ENCODE results near the gene PIEZO1. TPM values are rescaled to one million over a fixed set of nuclear protein-coding genes. Genes with fewer than 3 reads are reported as not detected.

PIEZO1 gene
- total RNA-seq, 1 donor from 2014 or later, result 37.7 TPM

GRCh38 chr16:88723507-88723887 lies 61.5 kb downstream of the PIEZO1 start:
- no peaks in the 10 kb centered on the region for H3K27me3 Mint-ChIP-seq
- DNase-seq (ENCODE audit: low spot score, unreplicated experiment), result no peak
- H3K9me3 Mint-ChIP-seq (ENCODE audit: low read depth), result no peaks in the 10 kb centered on the region
- TF ChIP-seq CTCF (IDR thresholded peaks at IDR 0.05; ENCODE audit: unreplicated experiment), result no peak
- no peak overlapping the region for H3K4me3 Mint-ChIP-seq (ENCODE audit: low read depth)
- H3K4me1 Mint-ChIP-seq (ENCODE audit: low read depth), result no peaks in the 10 kb centered on the region
- H3K27ac Mint-ChIP-seq, result no peak overlapping the region
- H3K36me3 Mint-ChIP-seq (ENCODE audit: insufficient read depth), result peaks cover 2% of the 10 kb centered on the region

- H3K36me3 Mint-ChIP-seq (ENCODE audit: insufficient read depth), result peaks cover 2% of the 10 kb centered on the region
- H3K4me3 Mint-ChIP-seq (ENCODE audit: low read depth), result no peak overlapping the region
- no peak for DNase-seq (ENCODE audit: low spot score, unreplicated experiment)
- no peaks in the 10 kb centered on the region for H3K27me3 Mint-ChIP-seq
- no peaks in the 10 kb centered on the region for H3K4me1 Mint-ChIP-seq (ENCODE audit: low read depth)
- H3K9me3 Mint-ChIP-seq (ENCODE audit: low read depth), result no peaks in the 10 kb centered on the region
- no peak overlapping the region for H3K27ac Mint-ChIP-seq
- no peak for TF ChIP-seq CTCF (IDR thresholded peaks at IDR 0.05; ENCODE audit: unreplicated experiment)
Measured at GRCh38 chr16:88722784-88723506, 62.1 kb downstream of the PIEZO1 start.

GRCh38 chr16:88721815-88722755 lies 62.9 kb downstream of the PIEZO1 start:
- Mint-ChIP-seq H3K36me3 (ENCODE audit: insufficient read depth) (peaks cover 3% of the 10 kb centered on the region), H3K27ac (no peak overlapping the region), H3K4me3 (ENCODE audit: low read depth) (no peak overlapping the region), H3K4me1 (ENCODE audit: low read depth) (no peaks in the 10 kb centered on the region), H3K27me3 (no peaks in the 10 kb centered on the region), H3K9me3 (ENCODE audit: low read depth) (no peaks in the 10 kb centered on the region)
- DNase-seq (ENCODE audit: low spot score, unreplicated experiment), result no peak
- no peak for TF ChIP-seq CTCF (IDR thresholded peaks at IDR 0.05; ENCODE audit: unreplicated experiment)

- Mint-ChIP-seq H3K4me3 (ENCODE audit: low read depth) (no peak overlapping the region), H3K27me3 (no peaks in the 10 kb centered on the region), H3K9me3 (ENCODE audit: low read depth) (no peaks in the 10 kb centered on the region), H3K36me3 (ENCODE audit: insufficient read depth) (peaks cover 3% of the 10 kb centered on the region), H3K27ac (no peak overlapping the region), H3K4me1 (ENCODE audit: low read depth) (no peaks in the 10 kb centered on the region)
- DNase-seq (ENCODE audit: low spot score, unreplicated experiment), result no peak
- no peak for TF ChIP-seq CTCF (IDR thresholded peaks at IDR 0.05; ENCODE audit: unreplicated experiment)
Measured at GRCh38 chr16:88721236-88721635, 63.8 kb downstream of the PIEZO1 start.

GRCh38 chr16:88720396-88720970 lies 64.5 kb downstream of the PIEZO1 start:
- Mint-ChIP-seq H3K4me3 (ENCODE audit: low read depth) (no peak overlapping the region), H3K36me3 (ENCODE audit: insufficient read depth) (peaks cover 3% of the 10 kb centered on the region), H3K9me3 (ENCODE audit: low read depth) (no peaks in the 10 kb centered on the region), H3K4me1 (ENCODE audit: low read depth) (no peaks in the 10 kb centered on the region), H3K27me3 (no peaks in the 10 kb centered on the region), H3K27ac (no peak overlapping the region)
- TF ChIP-seq CTCF (IDR thresholded peaks at IDR 0.05; ENCODE audit: unreplicated experiment), result no peak
- DNase-seq (ENCODE audit: low spot score, unreplicated experiment), result no peak
